Stimulated activated CD8-positive, alpha-beta memory T cell treated with anti-CD3 and anti-CD28 coated beads, Interleukin-7, amount 100 ng/mL, for 48 hours (primary cell): ENCODE measurements around the gene TLN1.
A peak's percentile ranks its signal among the peaks of the same experiment; 100 is the strongest.

ENCODE experiments used
- DNase-seq, 2 donors: peaks; one replicate each; pipeline ENCODE4 v3.0.0-alpha.2; 2020; ENCODE audit warnings: low read depth in 1 of 2; ENCODE audit errors: extremely low read depth in 1 of 2

TLN1 gene

DNA sequence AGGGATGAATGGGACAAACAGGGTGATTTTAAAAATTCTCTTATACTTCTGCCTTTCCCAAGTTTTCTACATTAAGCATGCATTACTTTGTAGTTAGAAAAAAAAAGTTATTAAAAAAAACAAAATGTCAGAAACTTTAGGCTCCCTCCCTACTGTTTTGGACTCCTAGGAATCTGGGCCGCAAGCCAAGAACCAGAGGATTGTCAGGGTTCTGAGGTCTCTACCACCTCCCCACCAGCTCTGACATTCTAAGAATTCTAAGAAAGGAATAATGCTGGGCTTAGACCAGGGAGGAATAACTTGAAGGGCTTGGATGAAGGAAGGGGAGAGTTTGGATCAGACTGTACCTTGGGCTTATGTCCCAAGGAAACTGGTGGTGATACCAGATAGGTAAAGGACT is 66.0 kb downstream of the TLN1 start:
- DNase-seq, result no peak

DNA sequence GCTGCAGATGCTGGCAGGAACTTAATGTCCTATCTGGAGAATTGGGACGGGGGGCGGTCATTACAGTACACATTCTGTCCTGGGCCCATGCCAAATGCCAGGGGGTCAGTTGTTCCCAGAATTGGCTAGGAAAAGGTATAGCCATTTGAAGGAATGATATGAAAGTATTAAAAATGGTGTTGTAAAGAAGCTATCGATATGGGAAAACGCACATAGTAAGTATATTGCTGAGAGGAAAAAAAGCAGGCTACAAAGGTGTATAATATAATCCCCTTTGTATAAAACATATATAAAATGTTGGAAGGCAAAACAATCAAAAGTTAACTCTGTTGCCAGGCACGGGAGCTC is 66.5 kb downstream of the TLN1 start:
- DNase-seq, result no peak

DNA sequence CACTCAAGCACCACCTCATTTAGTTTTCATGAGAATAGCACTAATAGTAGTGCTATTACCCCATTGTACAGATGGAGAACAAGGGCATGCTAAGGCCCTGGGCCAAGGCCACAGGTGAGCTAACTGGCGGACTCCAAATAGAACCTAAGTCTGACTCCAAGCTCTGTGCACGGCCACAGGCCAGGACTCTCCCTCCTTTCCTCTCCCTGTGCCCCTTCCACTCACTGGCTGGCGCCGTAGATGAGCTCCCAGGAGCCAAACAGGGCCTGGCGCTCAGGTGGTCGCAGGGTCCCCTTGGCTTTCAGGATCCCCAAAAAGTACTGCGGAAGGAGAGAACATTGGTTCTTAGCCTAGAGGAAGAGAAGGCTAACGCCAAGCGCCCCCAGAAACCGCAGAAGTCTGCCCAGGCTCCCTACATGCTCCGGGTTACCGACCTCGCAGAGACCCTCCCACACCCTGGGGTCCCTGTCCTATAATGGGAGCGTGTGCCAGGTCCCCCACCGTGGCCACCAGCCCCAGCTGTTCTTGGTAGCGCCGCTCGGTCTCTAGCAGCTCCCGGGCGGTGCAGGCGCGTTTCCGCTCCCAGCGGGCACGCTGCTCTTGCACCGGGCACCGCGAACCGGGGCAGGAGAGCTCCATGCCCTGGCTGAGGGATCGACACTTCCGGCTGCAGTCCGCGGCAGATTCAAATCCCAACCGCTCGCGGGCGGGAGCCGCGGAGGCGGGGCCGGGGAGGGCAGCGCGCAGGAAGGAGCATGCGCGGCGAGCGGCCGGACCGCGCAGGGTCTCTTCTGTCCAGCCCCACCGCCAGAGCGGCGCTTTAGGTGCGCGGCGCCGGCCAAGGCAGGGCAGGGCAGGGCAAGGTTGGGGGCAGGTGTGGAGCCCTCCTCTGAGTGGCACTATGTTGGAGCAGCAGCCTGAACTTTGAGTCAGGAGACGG is 67.2 kb downstream of the TLN1 start, which contains the start of gene ARHGEF39:
ARHGEF39 (minus strand) TSS at position 665 of the 940 bp plus-strand sequence; CDS start at position 639, 26 bp downstream.
- DNase-seq, result peak; percentile 65 to 66

- DNase-seq, result no peak
Observed at GRCh38 chr9:35662437-35662836, 69.6 kb downstream of the TLN1 start.

DNA sequence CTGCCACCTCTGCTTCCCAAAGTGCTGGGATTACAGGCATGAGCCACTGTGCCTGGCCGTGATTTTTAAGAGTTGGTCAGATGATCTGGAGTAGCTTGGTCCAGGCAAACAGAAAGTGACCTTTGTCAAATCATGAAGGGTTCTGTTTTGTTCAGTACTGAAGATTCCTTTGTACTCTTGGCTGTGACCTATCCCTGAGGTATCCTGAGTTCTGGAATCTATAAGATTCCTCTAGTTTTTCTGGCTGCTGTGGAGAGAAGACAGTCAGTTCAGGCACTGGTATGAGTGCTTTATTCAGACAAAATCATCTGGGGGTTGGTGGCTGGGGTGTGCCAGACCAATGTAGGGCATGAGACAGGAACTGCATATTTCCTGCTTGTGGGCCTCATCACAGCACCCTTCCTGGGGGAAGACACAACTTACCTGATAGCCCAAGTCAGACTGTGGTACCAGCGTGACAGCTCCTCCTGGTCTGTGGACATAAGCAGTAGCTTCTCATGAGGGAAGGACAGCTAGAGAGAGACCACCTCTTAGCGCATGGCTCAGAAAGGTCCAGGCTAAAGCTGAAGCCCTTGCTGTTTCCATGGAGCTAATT is 70.1 kb downstream of the TLN1 start:
- no peak for DNase-seq

- no peak for DNase-seq
Observed at GRCh38 chr9:35660966-35661415, 71.0 kb downstream of the TLN1 start.

GRCh38 chr9:35659340-35659739 is 72.7 kb downstream of the TLN1 start:
- DNase-seq, result no peak

DNA sequence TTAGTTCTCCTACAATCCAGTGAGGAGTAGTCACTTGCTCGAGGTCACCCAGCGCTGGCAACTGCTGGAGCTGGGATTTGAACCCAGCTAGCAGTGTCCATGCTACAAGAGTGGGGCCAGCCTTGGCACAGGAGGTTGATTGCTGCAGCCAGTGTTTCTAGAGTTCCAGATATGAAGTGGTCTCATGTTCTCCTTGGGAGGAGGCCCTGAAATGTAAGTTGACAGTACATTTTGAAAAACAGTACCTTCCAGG is 73.1 kb downstream of the TLN1 start:
- no peak for DNase-seq

DNA sequence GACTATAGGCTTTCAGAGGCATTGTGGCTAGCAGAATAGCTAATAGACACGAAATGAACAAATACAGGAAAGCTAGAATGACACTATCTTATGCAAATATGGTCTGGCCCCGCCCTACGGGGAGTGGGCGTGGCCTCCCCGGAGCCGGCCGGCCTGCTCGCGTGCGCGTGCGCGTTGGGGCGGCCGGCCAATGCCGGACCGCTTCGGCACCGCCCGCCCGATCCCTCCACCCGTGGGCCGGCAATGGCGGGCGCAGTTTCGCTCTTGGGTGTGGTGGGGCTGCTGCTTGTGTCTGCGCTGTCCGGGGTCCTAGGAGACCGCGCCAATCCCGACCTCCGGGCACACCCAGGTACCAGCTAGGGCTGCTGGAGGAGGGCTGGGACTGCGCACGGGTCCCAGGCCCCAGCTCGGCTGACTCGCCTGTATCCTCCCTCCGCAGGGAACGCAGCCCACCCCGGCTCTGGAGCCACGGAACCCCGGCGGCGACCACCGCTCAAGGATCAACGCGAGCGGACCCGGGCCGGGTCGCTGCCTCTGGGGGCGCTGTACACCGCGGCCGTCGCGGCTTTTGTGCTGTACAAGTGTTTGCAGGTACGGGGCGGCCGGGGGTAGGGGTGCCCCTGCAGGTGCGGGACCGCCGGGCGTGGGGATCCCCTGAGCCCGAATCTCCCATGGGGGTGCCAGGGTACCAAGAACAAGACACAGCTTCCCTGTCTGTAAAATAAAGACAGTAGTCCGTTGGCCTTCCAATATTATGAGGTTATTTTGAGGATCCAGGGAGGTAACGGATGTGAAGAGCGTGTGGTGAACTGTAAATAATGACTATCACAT is 73.6 kb downstream of the TLN1 start, which contains the start of gene CCDC107:
CCDC107 (plus strand) TSS at position 156 of the 831 bp plus-strand sequence; CDS start at position 244, 88 bp downstream.
- peak; percentile 65 to 72 for DNase-seq

DNA sequence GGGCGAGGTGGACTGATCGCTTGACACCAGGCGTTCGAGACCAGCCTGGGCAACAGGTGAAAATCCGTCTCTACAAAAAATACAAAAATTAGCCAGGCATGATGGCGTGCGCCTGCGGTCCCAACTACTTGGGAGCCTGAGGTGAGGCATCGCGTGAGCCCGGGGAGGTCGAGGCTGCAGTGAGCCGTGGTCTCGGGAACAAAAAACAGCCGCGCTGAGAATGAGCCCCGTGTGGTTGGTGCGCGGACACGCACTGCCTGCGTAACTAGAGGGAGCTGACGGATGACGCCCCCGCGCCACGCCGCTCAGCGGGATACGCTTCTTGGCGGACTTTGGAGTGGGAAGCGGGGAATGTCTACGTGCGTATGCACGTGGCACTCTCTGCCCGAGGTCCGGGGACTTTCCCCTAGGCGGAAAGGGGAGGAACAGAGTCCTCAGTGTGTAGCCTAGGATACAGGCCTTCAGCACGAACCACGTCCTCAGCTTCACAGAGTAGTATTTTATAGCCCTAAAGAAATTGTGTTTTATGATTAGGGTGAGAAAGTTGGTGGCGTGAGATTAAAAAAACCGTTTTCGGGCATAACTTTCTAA is 74.4 kb downstream of the TLN1 start, which contains the start of gene RMRP:
RMRP (minus strand) TSS at position 474 of the 591 bp plus-strand sequence.
- peak; percentile 90 to 99 for DNase-seq

DNA sequence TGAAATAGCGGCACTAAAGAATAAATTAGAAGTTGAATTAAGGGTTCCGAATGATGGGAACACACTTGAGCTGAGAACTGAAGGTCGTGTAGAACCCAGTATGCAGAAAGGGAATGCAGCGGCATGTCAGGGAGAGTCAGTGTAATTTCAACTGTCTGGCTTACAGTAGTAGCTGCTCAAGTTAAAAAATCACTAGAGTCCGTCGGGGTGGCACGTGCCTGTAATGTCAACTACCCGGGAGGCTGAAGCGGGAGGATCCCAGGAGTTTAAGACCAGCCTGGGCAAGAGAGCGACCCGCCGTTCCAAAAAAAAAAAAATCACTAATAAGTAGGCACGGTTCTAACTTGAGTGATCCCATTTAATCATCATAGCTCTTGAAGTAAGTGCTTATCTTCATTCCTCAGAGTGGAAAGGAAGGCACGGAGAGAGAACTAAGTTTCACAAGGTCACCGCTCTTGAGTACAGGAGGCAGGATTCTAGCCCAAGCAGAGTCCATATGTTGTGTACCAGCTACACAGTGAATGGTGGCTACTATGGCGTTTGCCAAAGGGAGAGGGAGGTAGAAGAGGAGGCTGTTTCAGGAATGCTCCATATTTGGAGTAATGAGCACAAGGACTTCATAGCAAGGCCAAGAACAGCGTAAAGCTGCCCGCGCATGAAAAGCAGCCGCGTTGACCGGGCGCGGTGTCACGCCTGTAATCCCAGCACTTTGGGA is 75.0 kb downstream of the TLN1 start:
- DNase-seq, result no peak

DNA sequence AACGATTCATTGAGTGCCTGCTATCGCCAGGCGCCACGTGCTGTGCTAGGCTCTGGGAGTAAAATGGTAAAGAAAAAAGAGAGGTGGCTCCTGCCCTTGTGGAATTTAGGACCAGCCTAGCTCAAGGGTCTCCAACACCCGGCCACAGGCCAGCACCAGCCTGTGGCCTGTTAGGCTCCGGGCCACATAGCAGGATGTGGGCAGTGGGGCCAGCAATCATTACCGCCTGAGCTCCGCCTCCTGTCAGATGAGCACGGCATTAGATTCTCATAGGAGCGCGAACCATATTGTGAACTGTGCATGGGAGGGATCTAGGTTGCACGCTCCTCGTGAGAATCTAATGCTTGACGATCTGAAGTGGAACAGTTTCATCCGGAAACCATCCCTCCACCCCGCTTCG is 75.6 kb downstream of the TLN1 start:
- DNase-seq, result no peak

- DNase-seq, result no peak
Observed at GRCh38 chr9:35653611-35654010, 78.4 kb downstream of the TLN1 start.

- DNase-seq, result no peak
Observed at GRCh38 chr9:35652829-35653209, 79.2 kb downstream of the TLN1 start.

DNA sequence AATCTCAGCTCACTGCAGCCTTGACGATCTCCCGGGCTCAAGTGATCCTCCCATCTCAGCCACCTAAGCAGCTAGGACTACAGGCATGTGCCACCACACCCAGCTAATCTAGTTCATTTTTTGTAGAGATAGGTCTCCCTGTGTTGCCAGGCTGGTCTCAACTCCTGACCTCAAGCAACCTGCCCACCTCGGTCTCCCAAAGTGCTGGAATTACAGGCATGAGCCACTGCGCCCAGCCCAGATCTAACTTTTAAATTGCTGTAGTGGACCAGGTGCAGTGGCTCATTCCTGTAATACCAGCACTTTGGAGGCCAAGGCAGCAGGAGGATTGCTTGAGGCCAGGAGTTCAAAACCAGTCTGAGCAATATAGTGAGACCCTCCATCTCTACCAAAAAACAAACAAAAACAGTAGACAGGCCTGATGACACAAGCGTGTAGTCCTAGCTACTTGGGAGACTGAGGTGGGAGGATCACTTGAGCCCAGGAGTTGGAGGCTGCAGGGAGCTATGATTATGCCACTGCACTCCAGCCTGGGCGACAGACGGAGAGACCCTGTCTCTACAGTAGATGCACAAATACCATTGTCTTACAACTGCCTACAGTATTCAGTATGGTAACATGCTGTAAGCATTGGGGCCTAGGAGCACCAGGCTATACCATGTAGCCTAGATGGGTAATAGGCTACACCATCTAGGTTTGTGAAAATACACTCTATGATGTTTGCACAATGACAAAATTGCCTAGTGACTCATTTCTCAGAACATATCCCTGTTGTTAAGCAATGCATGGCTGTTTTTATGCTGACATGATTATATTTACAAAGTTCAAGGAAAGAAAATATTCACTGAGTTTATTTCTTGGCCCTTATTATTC is 79.8 kb downstream of the TLN1 start:
- DNase-seq, result no peak

- DNase-seq, result no peak
Observed at GRCh38 chr9:35650341-35651158, 81.4 kb downstream of the TLN1 start, which contains the start of gene SIT1. Gene SIT1, minus strand, starts transcription at chr9:35650931. Its CDS starts 78 bp downstream, at chr9:35650853.

- DNase-seq, result no peak
Observed at GRCh38 chr9:35649431-35650340, 82.3 kb downstream of the TLN1 start.
